NCI-H446 (cell line): Measurements from ENCODE around the gene ASB14.
"Not testable (repeated sequence)": the region's sequence is repeated elsewhere in the genome, so short reads cannot be mapped to it uniquely, and the experiment has no call there.

Source experiments
- DNase-seq, 2 experiments: peaks; one replicate each; lab custom pipeline; 2025; lab: John Stamatoyannopoulos, UW

ASB14 gene

GRCh38 chr3:57292159-57292896, at the start of gene ASB14:
Gene ASB14 (minus strand): TSS chr3:57292685. CDS start chr3:57292033, 652 bp downstream.
- DNase-seq = no peak

- not testable (repeated sequence) for DNase-seq
Measured at GRCh38 chr3:57339071-57339642, 46.7 kb upstream of the ASB14 start.

- not testable (repeated sequence) for DNase-seq
Measured at GRCh38 chr3:57338272-57339070, 46.0 kb upstream of the ASB14 start.

- DNase-seq = no peak
Measured at GRCh38 chr3:57335283-57335938, 42.9 kb upstream of the ASB14 start.

- no peak for DNase-seq
Measured at GRCh38 chr3:57331078-57331610, 38.7 kb upstream of the ASB14 start.

GRCh38 chr3:57326498-57326897, 34.0 kb upstream of the ASB14 start:
- DNase-seq = not testable (repeated sequence)

GRCh38 chr3:57314204-57314603, 21.7 kb upstream of the ASB14 start:
- no peak for DNase-seq

- DNase-seq = no peak
Measured at GRCh38 chr3:57309769-57310360, 17.4 kb upstream of the ASB14 start.

GRCh38 chr3:57303520-57303919, 11.0 kb upstream of the ASB14 start:
- DNase-seq = not testable (repeated sequence)

GRCh38 chr3:57298041-57298440, 5.6 kb upstream of the ASB14 start:
- no peak for DNase-seq

GRCh38 chr3:57292897-57293526, 527 bp upstream of the ASB14 start:
- DNase-seq = no peak

- DNase-seq = no peak
Measured at GRCh38 chr3:57288403-57288802, 4.1 kb downstream of the ASB14 start.

- DNase-seq = no peak
Measured at GRCh38 chr3:57287205-57287604, 5.3 kb downstream of the ASB14 start.

GRCh38 chr3:57283334-57283733, 9.2 kb downstream of the ASB14 start:
- DNase-seq = no peak

- DNase-seq = no peak
Measured at GRCh38 chr3:57281715-57282114, 10.8 kb downstream of the ASB14 start.

- DNase-seq = no peak
Measured at GRCh38 chr3:57279685-57280084, 12.8 kb downstream of the ASB14 start.

GRCh38 chr3:57278237-57278636, 14.2 kb downstream of the ASB14 start:
- DNase-seq = no peak

GRCh38 chr3:57275393-57275792, 17.1 kb downstream of the ASB14 start:
- DNase-seq = no peak

- DNase-seq = no peak
Measured at GRCh38 chr3:57274845-57275244, 17.6 kb downstream of the ASB14 start.

- DNase-seq = no peak
Measured at GRCh38 chr3:57268416-57268815, 24.1 kb downstream of the ASB14 start.

- no peak for DNase-seq
Measured at GRCh38 chr3:57261929-57262328, 30.6 kb downstream of the ASB14 start.
